Loucy (cell line): ENCODE measurements around the gene TPI1.
A peak's percentile ranks its signal among the peaks of the same experiment; 100 is the strongest.
"Not testable (repeated sequence)": the region's sequence is repeated elsewhere in the genome, so short reads cannot be mapped to it uniquely, and the experiment has no call there.

Source experiments
- H2AFZ ChIP-seq: fragments of 200-600 bp; sonication (generic); 2 replicates; pipeline ENCODE4 v1.6.0; 2016; ENCODE audit warnings: antibody characterized with exemption, mild to moderate bottlenecking, low read length, moderate library complexity
- H3F3A ChIP-seq: fragments of 200-600 bp; 2 replicates; pipeline ENCODE4 v1.6.0; 2016; ENCODE audit warnings: antibody characterized with exemption, low read depth, mild to moderate bottlenecking
- H3K27me3 ChIP-seq: fragments of 200-600 bp; sonication (generic); 2 replicates; pipeline ENCODE4 v1.6.1; 2014; ENCODE audit warnings: low read length, mild to moderate bottlenecking; ENCODE audit not compliant: insufficient read depth, poor library complexity, severe bottlenecking
- H3K36me3 ChIP-seq: fragments of 200-600 bp; sonication (generic); 2 replicates; pipeline ENCODE4 v1.6.1; 2016; ENCODE audit warnings: low read length; ENCODE audit not compliant: insufficient read depth
- H3K4me1 ChIP-seq: fragments of 200-600 bp; sonication (generic); 2 replicates; pipeline ENCODE4 v1.5.1; 2014; ENCODE audit warnings: low read length, mild to moderate bottlenecking; ENCODE audit not compliant: insufficient read depth, poor library complexity, severe bottlenecking
- H3K4me2 ChIP-seq: fragments of 200-600 bp; sonication (generic); 2 replicates; pipeline ENCODE4 v1.6.0; 2014; ENCODE audit warnings: antibody characterized with exemption, low read length, low read depth, mild to moderate bottlenecking; ENCODE audit not compliant: poor library complexity, severe bottlenecking
- H3K4me3 ChIP-seq: fragments of 200-600 bp; sonication (generic); 2 replicates; pipeline ENCODE4 v1.5.1; 2014; ENCODE audit warnings: low read length, mild to moderate bottlenecking, mixed read lengths; ENCODE audit not compliant: poor library complexity, severe bottlenecking
- H3K79me2 ChIP-seq: fragments of 200-600 bp; sonication (generic); 2 replicates; pipeline ENCODE4 v1.6.1; 2014; ENCODE audit warnings: low read length; ENCODE audit not compliant: insufficient read depth
- H3K9ac ChIP-seq: fragments of 200-600 bp; sonication (generic); 2 replicates; pipeline ENCODE4 v1.6.0; 2014; ENCODE audit warnings: mild to moderate bottlenecking, low read depth, low read length, moderate library complexity; ENCODE audit not compliant: poor library complexity, severe bottlenecking
- H3K9me2 ChIP-seq: fragments of 200-600 bp; sonication (generic); replicated peaks from 2 replicates; pipeline ENCODE4 v1.6.1; 2016; ENCODE audit warnings: low read depth, low read length, mixed read lengths
- H3K9me3 ChIP-seq: fragments of 200-600 bp; sonication (generic); 2 replicates; pipeline ENCODE4 v1.6.1; 2014; ENCODE audit warnings: mild to moderate bottlenecking, antibody characterized with exemption, low read length, low read depth; ENCODE audit not compliant: insufficient read depth
- H4K20me1 ChIP-seq: fragments of 200-600 bp; sonication (generic); 2 replicates; pipeline ENCODE4 v1.6.0; 2014; ENCODE audit warnings: antibody characterized with exemption, low read length, mild to moderate bottlenecking; ENCODE audit not compliant: insufficient read depth, poor library complexity, severe bottlenecking
- CTCF ChIP-seq: fragments of 200-600 bp; sonication (generic); conservative IDR thresholded peaks from 2 replicates; pipeline ENCODE4 v1.5.1; 2014; ENCODE audit warnings: mild to moderate bottlenecking, antibody characterized with exemption, low read length
- EZH2phosphoT487 ChIP-seq: fragments of 200-600 bp; IDR thresholded peaks from 2 replicates; pipeline ENCODE4 v1.6.1; 2018; ENCODE audit warnings: antibody characterized with exemption, mild to moderate bottlenecking, moderate library complexity, borderline replicate concordance

The TPI1 gene

GRCh38 chr12:6872073-6873048, 5.0 kb downstream of the TPI1 start:
- no peak for TF ChIP-seq EZH2phosphoT487
- TF ChIP-seq CTCF = peak; percentile 81

GRCh38 chr12:6873094-6874014, 6.0 kb downstream of the TPI1 start, which contains the start of gene SPSB2:
SPSB2 (minus strand) TSS chr12:6873303; CDS start chr12:6872901, 402 bp downstream.
- Histone ChIP-seq H3K36me3 (peaks cover 25% of the 10 kb centered on the region; the same call in 1 of the 2 replicates), H3K9me3 (no peaks in the 10 kb centered on the region), H3K4me3 (peak within 1 kb of the TSS; percentile 94), H3K9ac (peak within 1 kb of the TSS; percentile 92), H3K4me1 (peaks cover 36% of the 10 kb centered on the region), H3K79me2 (peaks cover 51% of the 10 kb centered on the region), H3F3A (peaks cover 5% of the 10 kb centered on the region; the same call in 1 of the 2 replicates), H3K4me2 (peak within 1 kb of the TSS; percentile 98), H3K9me2 (no peaks in the 10 kb centered on the region), H4K20me1 (peaks cover 46% of the 10 kb centered on the region), H3K27me3 (no peaks in the 10 kb centered on the region), H2AFZ (peak within 1 kb of the TSS; percentile 92)
- no peak for TF ChIP-seq CTCF
- no peak for TF ChIP-seq EZH2phosphoT487

More at GRCh38 chr12:6872073-6873048, 5.0 kb downstream of the TPI1 start:
- Histone ChIP-seq H3K36me3 (peaks cover 25% of the 10 kb centered on the region; the same call in 1 of the 2 replicates), H3K4me3 (peak overlapping the region; percentile 94), H4K20me1 (peaks cover 51% of the 10 kb centered on the region), H3F3A (peaks cover 5% of the 10 kb centered on the region; the same call in 1 of the 2 replicates), H3K4me1 (peaks cover 36% of the 10 kb centered on the region), H3K9me3 (no peaks in the 10 kb centered on the region), H2AFZ (no peak overlapping the region), H3K4me2 (peak overlapping the region; percentile 98), H3K9ac (peak overlapping the region; percentile 92), H3K27me3 (peaks cover 4% of the 10 kb centered on the region), H3K9me2 (no peaks in the 10 kb centered on the region), H3K79me2 (peaks cover 61% of the 10 kb centered on the region)

- not testable (repeated sequence) for H3F3A ChIP-seq
- Histone ChIP-seq H3K4me1 (peaks cover 36% of the 10 kb centered on the region), H2AFZ (peak overlapping the region; percentile 92; the same call in 1 of the 2 replicates)
These were observed 6.7 kb downstream of the TPI1 start for GRCh38 chr12:6874015-6874368.

GRCh38 chr12:6879824-6880223, 12.5 kb downstream of the TPI1 start:
- not testable (repeated sequence) for H3K79me2 ChIP-seq, H3K9me3 ChIP-seq, H3K4me3 ChIP-seq, H2AFZ ChIP-seq, H3K4me1 ChIP-seq, H3K9ac ChIP-seq, H3K27me3 ChIP-seq, H3K4me2 ChIP-seq, H3K36me3 ChIP-seq, H3F3A ChIP-seq, H4K20me1 ChIP-seq, H3K9me2 ChIP-seq

More at GRCh38 chr12:6874015-6874368, 6.7 kb downstream of the TPI1 start:
- Histone ChIP-seq H3K9ac (peak overlapping the region; percentile 85), H3K4me3 (peak overlapping the region; percentile 94), H4K20me1 (peaks cover 40% of the 10 kb centered on the region), H3K79me2 (peaks cover 45% of the 10 kb centered on the region), H3K4me2 (peak overlapping the region; percentile 98), H3K36me3 (peaks cover 25% of the 10 kb centered on the region; the same call in 1 of the 2 replicates)
- H3K9me2 ChIP-seq, H3K27me3 ChIP-seq, H3K9me3 ChIP-seq: not testable (repeated sequence)
